ENCODE measurements around the gene TTC6. TPM values are rescaled to one million over a fixed set of nuclear protein-coding genes. Genes with fewer than 3 reads are reported as not detected.
"Not testable (repeated sequence)": the region's sequence is repeated elsewhere in the genome, so short reads cannot be mapped to it uniquely, and the experiment has no call there.

Gene TTC6
- polyA plus RNA-seq (2012; ENCODE audit: low read depth, missing spikeins) = not detected

- DNase-seq (ENCODE audit: insufficient read length, low spot score) (no peak), FAIRE-seq (no peak)
- TF ChIP-seq POU2F2 (IDR thresholded peaks at IDR 0.05; ENCODE audit: low read depth, low read length) = no peak
- TF ChIP-seq PAX5 (IDR thresholded peaks at IDR 0.05; ENCODE audit: insufficient read depth, low read length, severe bottlenecking) = no peak
- TF ChIP-seq TAF1 (IDR thresholded peaks at IDR 0.05; ENCODE audit: low read depth, low read length) = no peak
- TF ChIP-seq POLR2AphosphoS5 (IDR thresholded peaks at IDR 0.05; ENCODE audit: low read depth, low read length) = no peak
- no peak for TF ChIP-seq SPI1 (IDR thresholded peaks at IDR 0.05; ENCODE audit: low read depth, low read length)
- no peak for TF ChIP-seq POLR2A (IDR thresholded peaks at IDR 0.05; ENCODE audit: low read depth, low read length)
Measured at GRCh38 chr14:37594971-37595808, at the start of gene TTC6, which contains the start of gene FOXA1. Gene TTC6 (plus strand): TSS chr14:37595629. CDS start chr14:37622065, 26,436 bp downstream. Gene FOXA1 (minus strand): TSS chr14:37595249. CDS start chr14:37594972, 277 bp downstream.

- TF ChIP-seq POLR2A (IDR thresholded peaks at IDR 0.05; ENCODE audit: low read depth, low read length) (no peak), POU2F2 (IDR thresholded peaks at IDR 0.05; ENCODE audit: low read depth, low read length) (no peak), TAF1 (IDR thresholded peaks at IDR 0.05; ENCODE audit: low read depth, low read length) (no peak), PAX5 (IDR thresholded peaks at IDR 0.05; ENCODE audit: insufficient read depth, low read length, severe bottlenecking) (no peak), POLR2AphosphoS5 (IDR thresholded peaks at IDR 0.05; ENCODE audit: low read depth, low read length) (no peak), SPI1 (IDR thresholded peaks at IDR 0.05; ENCODE audit: low read depth, low read length) (no peak)
- no peak for FAIRE-seq
Measured at GRCh38 chr14:37546621-37547447, 48.6 kb upstream of the TTC6 start.

GRCh38 chr14:37550511-37550910 is 44.9 kb upstream of the TTC6 start:
- TF ChIP-seq POU2F2 (IDR thresholded peaks at IDR 0.05; ENCODE audit: low read depth, low read length) (no peak), TAF1 (IDR thresholded peaks at IDR 0.05; ENCODE audit: low read depth, low read length) (no peak), PAX5 (IDR thresholded peaks at IDR 0.05; ENCODE audit: insufficient read depth, low read length, severe bottlenecking) (no peak), POLR2AphosphoS5 (IDR thresholded peaks at IDR 0.05; ENCODE audit: low read depth, low read length) (no peak), POLR2A (IDR thresholded peaks at IDR 0.05; ENCODE audit: low read depth, low read length) (no peak), SPI1 (IDR thresholded peaks at IDR 0.05; ENCODE audit: low read depth, low read length) (no peak)
- FAIRE-seq (no peak), DNase-seq (ENCODE audit: insufficient read length, low spot score) (no peak)

More at GRCh38 chr14:37546621-37547447, 48.6 kb upstream of the TTC6 start:
- no peak for DNase-seq (ENCODE audit: insufficient read length, low spot score)

- FAIRE-seq (no peak), DNase-seq (ENCODE audit: insufficient read length, low spot score) (no peak)
- TF ChIP-seq PAX5 (IDR thresholded peaks at IDR 0.05; ENCODE audit: insufficient read depth, low read length, severe bottlenecking) (no peak), POLR2AphosphoS5 (IDR thresholded peaks at IDR 0.05; ENCODE audit: low read depth, low read length) (no peak), POLR2A (IDR thresholded peaks at IDR 0.05; ENCODE audit: low read depth, low read length) (no peak), SPI1 (IDR thresholded peaks at IDR 0.05; ENCODE audit: low read depth, low read length) (no peak), TAF1 (IDR thresholded peaks at IDR 0.05; ENCODE audit: low read depth, low read length) (no peak), POU2F2 (IDR thresholded peaks at IDR 0.05; ENCODE audit: low read depth, low read length) (no peak)
Measured at GRCh38 chr14:37551119-37551518, 44.3 kb upstream of the TTC6 start.

- no peak for FAIRE-seq
- no peak for TF ChIP-seq POLR2A (IDR thresholded peaks at IDR 0.05; ENCODE audit: low read depth, low read length)
- no peak for TF ChIP-seq POLR2AphosphoS5 (IDR thresholded peaks at IDR 0.05; ENCODE audit: low read depth, low read length)
- TF ChIP-seq TAF1 (IDR thresholded peaks at IDR 0.05; ENCODE audit: low read depth, low read length) = no peak
- no peak for TF ChIP-seq SPI1 (IDR thresholded peaks at IDR 0.05; ENCODE audit: low read depth, low read length)
- TF ChIP-seq POU2F2 (IDR thresholded peaks at IDR 0.05; ENCODE audit: low read depth, low read length) = no peak
- no peak for TF ChIP-seq PAX5 (IDR thresholded peaks at IDR 0.05; ENCODE audit: insufficient read depth, low read length, severe bottlenecking)
- DNase-seq (ENCODE audit: insufficient read length, low spot score) = no peak
Measured at GRCh38 chr14:37553935-37554550, 41.4 kb upstream of the TTC6 start.

- not testable (repeated sequence) for DNase-seq (ENCODE audit: insufficient read length, low spot score); FAIRE-seq
Measured at GRCh38 chr14:37555596-37555995, 39.8 kb upstream of the TTC6 start.

- TF ChIP-seq POU2F2 (IDR thresholded peaks at IDR 0.05; ENCODE audit: low read depth, low read length) = no peak
- TF ChIP-seq TAF1 (IDR thresholded peaks at IDR 0.05; ENCODE audit: low read depth, low read length) = no peak
- no peak for TF ChIP-seq SPI1 (IDR thresholded peaks at IDR 0.05; ENCODE audit: low read depth, low read length)
- no peak for TF ChIP-seq POLR2AphosphoS5 (IDR thresholded peaks at IDR 0.05; ENCODE audit: low read depth, low read length)
- no peak for TF ChIP-seq PAX5 (IDR thresholded peaks at IDR 0.05; ENCODE audit: insufficient read depth, low read length, severe bottlenecking)
- TF ChIP-seq POLR2A (IDR thresholded peaks at IDR 0.05; ENCODE audit: low read depth, low read length) = no peak
- FAIRE-seq (no peak), DNase-seq (ENCODE audit: insufficient read length, low spot score) (no peak)
Measured at GRCh38 chr14:37558740-37559139, 36.7 kb upstream of the TTC6 start.

- no peak for DNase-seq (ENCODE audit: insufficient read length, low spot score)
- TF ChIP-seq POLR2A (IDR thresholded peaks at IDR 0.05; ENCODE audit: low read depth, low read length) (no peak), SPI1 (IDR thresholded peaks at IDR 0.05; ENCODE audit: low read depth, low read length) (no peak), TAF1 (IDR thresholded peaks at IDR 0.05; ENCODE audit: low read depth, low read length) (no peak), PAX5 (IDR thresholded peaks at IDR 0.05; ENCODE audit: insufficient read depth, low read length, severe bottlenecking) (no peak), POU2F2 (IDR thresholded peaks at IDR 0.05; ENCODE audit: low read depth, low read length) (no peak), POLR2AphosphoS5 (IDR thresholded peaks at IDR 0.05; ENCODE audit: low read depth, low read length) (no peak)
- no peak for FAIRE-seq
Measured at GRCh38 chr14:37559386-37559785, 36.0 kb upstream of the TTC6 start.

- FAIRE-seq (no peak), DNase-seq (ENCODE audit: insufficient read length, low spot score) (no peak)
- no peak for TF ChIP-seq POLR2AphosphoS5 (IDR thresholded peaks at IDR 0.05; ENCODE audit: low read depth, low read length)
- TF ChIP-seq TAF1 (IDR thresholded peaks at IDR 0.05; ENCODE audit: low read depth, low read length) = no peak
- TF ChIP-seq POLR2A (IDR thresholded peaks at IDR 0.05; ENCODE audit: low read depth, low read length) = no peak
- no peak for TF ChIP-seq PAX5 (IDR thresholded peaks at IDR 0.05; ENCODE audit: insufficient read depth, low read length, severe bottlenecking)
- TF ChIP-seq SPI1 (IDR thresholded peaks at IDR 0.05; ENCODE audit: low read depth, low read length) = no peak
Measured at GRCh38 chr14:37563189-37563588, 32.2 kb upstream of the TTC6 start.
